Measurements from ENCODE around the gene C2CD2.

- TF ChIP-seq, protein P1, sequence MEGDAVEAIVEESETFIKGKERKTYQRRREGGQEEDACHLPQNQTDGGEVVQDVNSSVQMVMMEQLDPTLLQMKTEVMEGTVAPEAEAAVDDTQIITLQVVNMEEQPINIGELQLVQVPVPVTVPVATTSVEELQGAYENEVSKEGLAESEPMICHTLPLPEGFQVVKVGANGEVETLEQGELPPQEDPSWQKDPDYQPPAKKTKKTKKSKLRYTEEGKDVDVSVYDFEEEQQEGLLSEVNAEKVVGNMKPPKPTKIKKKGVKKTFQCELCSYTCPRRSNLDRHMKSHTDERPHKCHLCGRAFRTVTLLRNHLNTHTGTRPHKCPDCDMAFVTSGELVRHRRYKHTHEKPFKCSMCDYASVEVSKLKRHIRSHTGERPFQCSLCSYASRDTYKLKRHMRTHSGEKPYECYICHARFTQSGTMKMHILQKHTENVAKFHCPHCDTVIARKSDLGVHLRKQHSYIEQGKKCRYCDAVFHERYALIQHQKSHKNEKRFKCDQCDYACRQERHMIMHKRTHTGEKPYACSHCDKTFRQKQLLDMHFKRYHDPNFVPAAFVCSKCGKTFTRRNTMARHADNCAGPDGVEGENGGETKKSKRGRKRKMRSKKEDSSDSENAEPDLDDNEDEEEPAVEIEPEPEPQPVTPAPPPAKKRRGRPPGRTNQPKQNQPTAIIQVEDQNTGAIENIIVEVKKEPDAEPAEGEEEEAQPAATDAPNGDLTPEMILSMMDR (IDR thresholded peaks at IDR 0.05) = no peak
- no peak for TF ChIP-seq POLR2A (IDR thresholded peaks at IDR 0.05)
These were observed 33.3 kb downstream of the C2CD2 start for GRCh38 chr21:41920476-41920875.

Data from right lobe of liver (tissue), 4 donors.